ENCODE measurements around the gene KLK8. TPM values are rescaled to one million over a fixed set of nuclear protein-coding genes. Genes with fewer than 3 reads are reported as not detected.

KLK8 gene
- total RNA-seq, 1 donor from 2014 or later: not detected

DNA sequence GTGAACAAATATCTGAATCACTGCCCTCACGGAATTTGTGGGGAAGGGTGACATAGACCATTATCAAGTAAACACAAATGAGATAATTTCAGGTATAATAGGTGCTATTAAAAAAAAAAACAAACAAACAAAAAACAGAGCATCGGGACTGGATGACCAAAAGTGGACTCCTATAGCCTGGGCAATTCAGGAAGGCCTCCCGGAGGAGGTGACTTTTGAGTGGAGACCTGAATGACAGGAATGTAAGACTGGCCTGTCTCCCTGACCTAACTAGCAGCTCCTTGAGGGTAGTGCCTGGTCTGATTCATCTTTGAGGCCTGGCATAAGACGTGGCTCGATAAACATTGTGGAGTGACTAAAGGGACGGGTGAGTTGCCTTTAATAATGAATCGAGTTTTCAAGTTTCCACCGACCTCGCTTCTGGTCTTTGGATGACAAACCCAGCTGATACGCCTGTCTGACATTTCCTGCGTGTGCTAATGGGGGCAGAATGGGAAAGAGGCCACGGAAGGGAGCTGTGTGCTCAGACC lies 11.3 kb upstream of the KLK8 start:
- no peak for DNase-seq (ENCODE audit: low read depth, low spot score)
- no peak overlapping the region for H3K27ac Mint-ChIP-seq (ENCODE audit: unreplicated experiment)
- no peaks in the 10 kb centered on the region for H3K36me3 Mint-ChIP-seq (ENCODE audit: low read depth)
- no peaks in the 10 kb centered on the region for H3K9me3 Mint-ChIP-seq
- TF ChIP-seq, protein P1, sequence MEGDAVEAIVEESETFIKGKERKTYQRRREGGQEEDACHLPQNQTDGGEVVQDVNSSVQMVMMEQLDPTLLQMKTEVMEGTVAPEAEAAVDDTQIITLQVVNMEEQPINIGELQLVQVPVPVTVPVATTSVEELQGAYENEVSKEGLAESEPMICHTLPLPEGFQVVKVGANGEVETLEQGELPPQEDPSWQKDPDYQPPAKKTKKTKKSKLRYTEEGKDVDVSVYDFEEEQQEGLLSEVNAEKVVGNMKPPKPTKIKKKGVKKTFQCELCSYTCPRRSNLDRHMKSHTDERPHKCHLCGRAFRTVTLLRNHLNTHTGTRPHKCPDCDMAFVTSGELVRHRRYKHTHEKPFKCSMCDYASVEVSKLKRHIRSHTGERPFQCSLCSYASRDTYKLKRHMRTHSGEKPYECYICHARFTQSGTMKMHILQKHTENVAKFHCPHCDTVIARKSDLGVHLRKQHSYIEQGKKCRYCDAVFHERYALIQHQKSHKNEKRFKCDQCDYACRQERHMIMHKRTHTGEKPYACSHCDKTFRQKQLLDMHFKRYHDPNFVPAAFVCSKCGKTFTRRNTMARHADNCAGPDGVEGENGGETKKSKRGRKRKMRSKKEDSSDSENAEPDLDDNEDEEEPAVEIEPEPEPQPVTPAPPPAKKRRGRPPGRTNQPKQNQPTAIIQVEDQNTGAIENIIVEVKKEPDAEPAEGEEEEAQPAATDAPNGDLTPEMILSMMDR (conservative IDR thresholded peaks at IDR 0.05): no peak
- no peak overlapping the region for H3K4me3 Mint-ChIP-seq
- peaks cover 5% of the 10 kb centered on the region for H3K4me1 Mint-ChIP-seq
- H3K27me3 Mint-ChIP-seq (ENCODE audit: low read depth): peaks cover 79% of the 10 kb centered on the region

DNA sequence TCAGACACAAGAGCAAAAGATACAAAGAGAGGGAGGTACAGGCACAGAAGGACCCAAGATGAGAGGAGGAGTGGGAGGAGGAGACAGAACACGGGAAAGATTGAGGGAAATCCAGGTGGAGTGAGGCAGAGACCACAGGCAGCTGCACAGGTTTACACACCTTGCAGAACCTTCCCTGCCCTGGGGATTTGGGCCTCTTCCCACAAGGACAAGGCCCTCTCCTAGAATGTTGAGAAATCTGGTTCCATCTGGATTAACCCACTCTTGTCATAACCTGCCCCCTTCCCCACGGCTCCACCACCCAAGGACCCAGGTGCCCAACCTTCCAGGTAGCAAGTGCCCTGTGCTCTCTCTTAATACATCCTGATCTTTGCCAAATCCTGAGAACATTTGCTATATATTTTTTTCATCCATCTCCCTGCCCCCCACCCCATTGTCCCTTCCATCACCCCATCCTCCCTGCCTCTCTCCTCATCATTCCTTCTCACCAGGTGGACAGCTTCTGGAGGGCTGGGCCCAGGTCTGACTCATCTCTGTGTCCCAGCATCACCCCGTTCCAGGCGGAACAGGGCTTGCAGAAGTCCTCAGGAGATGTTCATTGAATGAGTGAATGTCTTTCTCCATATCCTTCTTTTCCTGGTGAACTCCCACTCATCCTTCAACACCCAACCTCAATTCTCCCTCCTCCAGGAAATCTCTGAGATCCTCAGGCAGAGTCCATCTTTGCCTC lies 8.8 kb upstream of the KLK8 start:
- TF ChIP-seq, protein P1 (conservative IDR thresholded peaks at IDR 0.05): no peak
- Mint-ChIP-seq H3K27me3 (ENCODE audit: low read depth) (peaks cover 78% of the 10 kb centered on the region), H3K36me3 (ENCODE audit: low read depth) (no peaks in the 10 kb centered on the region), H3K27ac (ENCODE audit: unreplicated experiment) (no peak overlapping the region), H3K4me1 (no peaks in the 10 kb centered on the region), H3K4me3 (no peak overlapping the region), H3K9me3 (no peaks in the 10 kb centered on the region)
- DNase-seq (ENCODE audit: low read depth, low spot score): no peak

DNA sequence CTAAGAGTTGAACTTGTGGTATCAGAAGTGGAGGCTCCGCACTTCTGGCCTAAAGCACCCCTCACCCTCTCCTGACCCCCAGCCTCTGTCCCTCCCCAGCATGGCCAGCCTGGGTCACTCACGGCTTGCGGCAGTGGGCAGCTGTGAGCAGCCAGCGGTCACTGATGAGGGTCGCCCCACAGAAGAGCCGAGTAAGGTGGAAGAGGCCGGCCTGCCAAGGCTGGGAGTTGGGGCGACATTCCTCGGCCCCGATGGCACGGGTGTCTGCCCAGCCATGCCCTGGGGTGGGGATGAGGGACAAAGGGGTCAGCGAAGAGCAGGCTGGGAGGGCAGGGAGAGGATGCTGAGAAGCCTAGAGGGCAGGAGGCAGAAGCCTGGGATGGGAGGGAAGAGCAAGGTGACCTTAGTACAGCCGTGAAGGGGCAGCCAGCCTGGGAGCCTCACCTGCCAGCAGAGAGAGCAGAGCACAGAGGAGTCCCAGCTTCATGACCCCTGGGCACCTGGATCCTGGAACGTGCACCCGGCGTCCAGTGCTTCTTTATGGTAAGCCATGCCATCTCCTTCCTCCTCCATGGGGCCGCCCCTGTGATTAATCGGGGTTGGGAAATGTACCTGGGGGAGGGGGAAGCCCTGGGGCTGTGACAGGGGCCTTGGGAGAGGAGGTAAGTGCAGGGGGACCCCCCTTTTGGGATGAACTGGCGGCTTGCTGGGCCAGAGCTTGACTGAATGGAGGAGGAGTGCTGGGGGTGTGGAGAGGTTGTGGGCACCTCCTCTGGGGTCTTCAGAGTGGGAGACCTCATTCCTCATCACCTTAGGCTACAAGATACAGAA lies 7.9 kb upstream of the KLK8 start:
- H3K27me3 Mint-ChIP-seq (ENCODE audit: low read depth): peaks cover 78% of the 10 kb centered on the region
- H3K9me3 Mint-ChIP-seq: no peaks in the 10 kb centered on the region
- no peaks in the 10 kb centered on the region for H3K36me3 Mint-ChIP-seq (ENCODE audit: low read depth)
- H3K4me3 Mint-ChIP-seq: no peak overlapping the region
- no peaks in the 10 kb centered on the region for H3K4me1 Mint-ChIP-seq
- no peak overlapping the region for H3K27ac Mint-ChIP-seq (ENCODE audit: unreplicated experiment)
- TF ChIP-seq, protein P1 (conservative IDR thresholded peaks at IDR 0.05): no peak
- no peak for DNase-seq (ENCODE audit: low read depth, low spot score)

DNA sequence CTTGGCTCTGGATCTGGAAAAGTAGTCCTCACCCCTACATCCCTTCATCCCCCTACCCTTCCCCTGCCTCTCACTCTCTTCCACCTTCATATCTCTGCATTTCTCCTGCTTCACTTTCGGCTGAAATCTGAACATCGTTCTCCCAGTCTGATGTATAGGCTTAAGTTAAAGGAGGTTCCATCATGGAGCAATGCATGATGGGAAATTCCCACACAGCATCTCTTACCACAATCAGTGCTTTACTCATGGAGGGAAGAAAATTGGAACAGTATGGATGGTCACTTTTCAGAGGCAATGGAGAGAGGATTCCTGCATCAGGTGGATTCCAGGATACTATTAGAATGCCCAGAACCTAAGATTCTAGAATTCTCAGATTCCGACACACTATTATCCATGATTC lies 6.1 kb upstream of the KLK8 start:
- Mint-ChIP-seq H3K4me3 (no peak overlapping the region), H3K27me3 (ENCODE audit: low read depth) (peaks cover 74% of the 10 kb centered on the region), H3K36me3 (ENCODE audit: low read depth) (no peaks in the 10 kb centered on the region), H3K27ac (ENCODE audit: unreplicated experiment) (no peak overlapping the region), H3K4me1 (no peaks in the 10 kb centered on the region), H3K9me3 (no peaks in the 10 kb centered on the region)
- TF ChIP-seq, protein P1 (conservative IDR thresholded peaks at IDR 0.05): no peak
- DNase-seq (ENCODE audit: low read depth, low spot score): no peak

DNA sequence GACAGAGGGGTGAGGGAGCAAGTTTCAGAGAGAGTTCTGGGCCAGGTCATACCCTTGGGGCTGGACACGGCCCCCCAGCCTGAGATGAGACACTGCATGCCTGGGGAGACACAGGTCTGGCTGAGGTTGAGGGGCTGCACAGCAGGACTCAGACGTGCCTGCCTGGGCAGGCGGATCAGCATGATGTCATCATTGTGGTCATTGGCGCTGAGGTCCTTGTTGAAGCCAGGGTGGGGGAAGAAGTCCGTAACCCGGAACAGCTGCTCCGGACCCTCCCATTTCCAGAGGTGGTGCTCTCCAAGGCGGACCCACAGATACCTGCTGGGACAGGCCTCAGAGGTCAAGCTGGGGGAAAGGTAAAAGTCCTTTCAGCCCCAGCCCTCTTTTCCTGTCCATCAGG lies 5.0 kb upstream of the KLK8 start:
- no peak for DNase-seq (ENCODE audit: low read depth, low spot score)
- Mint-ChIP-seq H3K4me1 (no peaks in the 10 kb centered on the region), H3K27me3 (ENCODE audit: low read depth) (peaks cover 81% of the 10 kb centered on the region), H3K4me3 (no peak overlapping the region), H3K9me3 (no peaks in the 10 kb centered on the region), H3K27ac (ENCODE audit: unreplicated experiment) (no peak overlapping the region), H3K36me3 (ENCODE audit: low read depth) (no peaks in the 10 kb centered on the region)
- TF ChIP-seq, protein P1 (conservative IDR thresholded peaks at IDR 0.05): no peak
